Measurements from ENCODE around the gene FAM193A.
"Not testable (repeated sequence)": the region's sequence is repeated elsewhere in the genome, so short reads cannot be mapped to it uniquely, and the experiment has no call there.

DNA sequence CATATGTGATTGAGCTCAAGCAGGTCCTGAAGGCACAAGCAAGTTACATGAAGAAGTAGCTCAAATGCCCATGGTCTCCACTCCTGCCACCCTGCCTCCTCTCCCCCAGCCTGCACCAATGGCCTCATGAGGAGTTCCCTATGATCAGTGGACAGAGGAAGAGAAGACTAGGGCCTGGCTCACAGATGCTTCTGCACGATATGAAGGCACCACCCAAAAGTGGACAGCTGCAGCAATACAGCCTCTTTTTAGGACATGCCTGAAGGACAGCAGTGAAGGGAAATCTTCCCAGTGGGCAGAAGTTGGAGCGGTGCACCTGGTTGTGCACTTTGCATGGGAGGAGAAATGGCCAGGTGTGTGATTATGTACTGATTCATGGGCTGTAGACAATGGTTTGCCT lies 201.8 kb downstream of the FAM193A start:
- not testable (repeated sequence) for TF ChIP-seq POLR2A (IDR thresholded peaks at IDR 0.05)
- TF ChIP-seq, protein P1, sequence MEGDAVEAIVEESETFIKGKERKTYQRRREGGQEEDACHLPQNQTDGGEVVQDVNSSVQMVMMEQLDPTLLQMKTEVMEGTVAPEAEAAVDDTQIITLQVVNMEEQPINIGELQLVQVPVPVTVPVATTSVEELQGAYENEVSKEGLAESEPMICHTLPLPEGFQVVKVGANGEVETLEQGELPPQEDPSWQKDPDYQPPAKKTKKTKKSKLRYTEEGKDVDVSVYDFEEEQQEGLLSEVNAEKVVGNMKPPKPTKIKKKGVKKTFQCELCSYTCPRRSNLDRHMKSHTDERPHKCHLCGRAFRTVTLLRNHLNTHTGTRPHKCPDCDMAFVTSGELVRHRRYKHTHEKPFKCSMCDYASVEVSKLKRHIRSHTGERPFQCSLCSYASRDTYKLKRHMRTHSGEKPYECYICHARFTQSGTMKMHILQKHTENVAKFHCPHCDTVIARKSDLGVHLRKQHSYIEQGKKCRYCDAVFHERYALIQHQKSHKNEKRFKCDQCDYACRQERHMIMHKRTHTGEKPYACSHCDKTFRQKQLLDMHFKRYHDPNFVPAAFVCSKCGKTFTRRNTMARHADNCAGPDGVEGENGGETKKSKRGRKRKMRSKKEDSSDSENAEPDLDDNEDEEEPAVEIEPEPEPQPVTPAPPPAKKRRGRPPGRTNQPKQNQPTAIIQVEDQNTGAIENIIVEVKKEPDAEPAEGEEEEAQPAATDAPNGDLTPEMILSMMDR (IDR thresholded peaks at IDR 0.05) = not testable (repeated sequence)

All from adrenal gland (tissue), 5 donors.